HG03439 (cell line): ENCODE measurements around the gene HIPK3.
A peak's percentile ranks its signal among the peaks of the same experiment; 100 is the strongest.

Experiments
- ATAC-seq: cut with Tn5 transposase; IDR thresholded peaks from one replicate; pipeline ENCODE4 v1.9.1; 2021; ENCODE audit warnings: mild to moderate bottlenecking, moderate library complexity; ENCODE audit not compliant: unreplicated experiment

HIPK3 gene

DNA sequence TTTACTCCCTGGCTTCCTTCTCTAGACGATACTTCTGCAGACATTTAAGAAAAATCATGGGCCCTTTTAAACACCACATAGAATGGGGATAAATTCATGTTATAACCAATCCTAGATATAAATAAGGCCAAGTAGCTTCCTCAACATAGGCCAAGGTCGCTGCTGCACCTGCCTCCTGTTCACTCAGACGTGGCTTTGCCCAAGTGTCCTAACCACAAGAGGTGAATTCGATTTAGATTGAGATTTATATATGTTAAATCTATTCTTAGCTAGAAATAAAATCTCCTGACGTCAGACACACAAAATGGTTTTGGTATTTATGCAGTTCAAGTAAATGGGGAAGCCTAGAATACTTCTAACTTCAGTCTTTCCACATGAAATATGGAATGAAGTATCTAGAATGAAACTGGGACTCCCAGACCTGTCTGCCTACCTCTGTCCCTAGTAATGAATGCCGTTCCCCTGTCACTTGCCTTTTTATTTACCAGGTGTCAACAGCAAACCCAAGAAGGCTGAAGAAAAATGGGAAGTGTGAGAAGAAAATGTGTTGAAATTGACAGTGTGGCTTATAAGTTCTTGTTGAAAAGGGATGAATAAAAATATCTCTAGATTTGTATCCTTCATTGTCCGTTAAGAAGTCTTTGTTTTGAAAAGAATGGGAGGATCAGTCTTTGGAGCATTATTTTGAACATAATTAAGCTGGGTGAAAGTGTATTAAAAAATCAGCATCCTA, 131.8 kb downstream of the HIPK3 start:
- ATAC-seq, result no peak

DNA sequence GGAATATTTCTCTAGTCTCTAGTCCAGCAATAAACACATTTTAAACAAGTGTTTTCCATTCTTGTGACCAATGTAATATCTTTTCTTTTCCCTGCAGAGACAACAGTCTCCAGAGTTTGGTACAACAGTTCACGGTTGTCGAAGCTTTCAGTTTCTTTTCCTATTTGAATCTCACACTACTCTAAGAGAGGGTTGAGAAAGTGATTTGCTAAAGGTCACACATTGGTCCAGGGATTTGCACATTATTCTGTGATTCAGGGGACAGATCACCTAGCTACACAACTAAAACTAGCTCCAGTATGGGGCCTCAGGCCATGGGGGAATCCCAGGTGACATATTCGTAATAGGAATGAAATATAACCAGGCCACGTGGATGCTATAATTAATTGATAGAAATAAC, 132.5 kb downstream of the HIPK3 start:
- peak; percentile 64 for ATAC-seq

DNA sequence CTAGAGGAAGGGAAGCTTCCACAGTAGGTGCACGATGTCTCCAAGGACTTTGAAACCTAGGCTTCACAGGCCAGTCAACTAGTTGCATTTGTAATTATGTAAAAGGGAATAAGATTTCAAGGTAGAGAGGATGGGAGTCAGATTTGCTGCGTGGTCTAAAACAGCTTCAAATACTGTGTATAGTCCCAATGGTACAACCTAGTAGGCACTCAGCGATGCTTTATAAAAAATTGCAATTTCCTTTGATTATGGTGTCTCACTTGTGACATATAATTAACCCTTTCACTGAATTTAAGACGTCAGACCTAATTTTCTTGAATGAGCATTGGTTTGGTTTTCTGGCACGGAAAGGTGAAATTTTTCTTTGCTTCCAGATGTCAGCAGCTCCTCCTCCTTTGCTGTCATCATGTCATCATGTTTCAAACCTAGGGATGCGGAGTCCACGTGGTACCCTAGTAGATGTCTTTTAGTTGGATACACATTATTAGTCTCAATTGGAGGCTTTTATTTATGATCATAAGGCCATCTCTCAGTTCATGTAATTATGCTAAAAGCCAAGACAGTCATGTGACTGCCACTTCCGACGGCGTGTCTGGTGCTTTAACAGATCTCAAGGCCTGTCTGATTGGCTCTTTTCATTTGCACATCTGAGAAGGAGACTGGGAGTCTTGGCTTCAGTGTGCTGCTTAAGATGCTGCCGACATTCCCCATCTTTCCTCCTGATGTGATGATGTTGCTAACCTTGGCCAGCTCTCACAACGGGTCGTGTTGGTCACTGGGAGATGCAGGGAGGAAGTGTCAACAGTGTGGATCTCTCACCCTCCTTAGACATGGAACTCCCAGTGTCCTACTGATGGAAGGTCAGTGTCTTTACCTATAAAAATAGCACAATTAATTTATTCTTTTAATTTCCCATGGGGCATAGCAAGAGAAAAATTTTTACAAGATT, 134.0 kb downstream of the HIPK3 start:
- ATAC-seq, result no peak

DNA sequence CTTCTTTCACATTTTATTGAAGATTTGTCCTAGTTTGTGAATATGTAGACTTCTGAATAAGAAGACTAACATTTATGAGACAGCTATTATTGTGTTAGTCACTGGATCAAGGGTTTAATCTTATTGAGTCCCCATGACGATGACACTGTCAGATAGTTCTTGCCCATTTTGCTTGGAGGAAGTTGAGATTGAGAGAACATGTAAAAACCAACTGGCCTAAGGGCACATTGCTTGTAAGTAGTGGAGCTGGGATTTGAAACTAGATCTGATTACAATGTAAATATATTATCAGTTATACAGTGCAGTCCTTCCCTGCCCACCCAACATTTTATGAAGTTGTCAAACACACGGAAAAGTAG, 134.7 kb downstream of the HIPK3 start:
- ATAC-seq, result no peak

DNA sequence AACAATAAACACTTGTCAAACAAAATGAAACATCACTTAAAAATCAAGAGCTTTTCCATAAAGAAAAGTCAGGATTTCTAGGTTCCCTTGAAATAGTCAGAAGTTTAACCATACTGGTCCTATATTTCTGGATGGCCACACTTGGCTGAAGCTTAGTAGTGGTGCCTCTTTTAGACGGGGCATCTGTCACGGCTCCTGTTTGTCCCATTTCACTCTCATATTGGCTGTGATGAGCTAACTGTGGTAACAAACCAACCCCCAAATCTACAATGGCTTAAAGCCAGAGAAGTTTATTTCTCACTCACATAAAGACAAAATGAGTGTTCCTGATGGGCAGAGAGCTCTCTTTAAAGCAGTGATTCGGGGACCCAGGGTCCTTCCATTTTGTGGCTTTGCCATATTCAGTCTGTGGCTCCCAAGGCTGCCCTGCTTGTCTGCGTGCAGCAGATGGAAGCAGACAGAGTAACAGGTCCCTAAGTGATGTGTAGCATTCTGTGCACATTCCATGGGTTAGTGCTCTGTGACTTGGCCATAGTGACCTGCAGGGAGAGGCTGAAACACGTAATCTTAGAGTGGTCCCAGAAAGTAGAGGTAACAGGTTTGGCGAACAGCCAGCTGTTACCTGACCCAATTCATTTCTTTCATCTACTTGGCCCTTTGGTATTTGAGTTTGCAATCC, 137.4 kb downstream of the HIPK3 start:
- no peak for ATAC-seq

DNA sequence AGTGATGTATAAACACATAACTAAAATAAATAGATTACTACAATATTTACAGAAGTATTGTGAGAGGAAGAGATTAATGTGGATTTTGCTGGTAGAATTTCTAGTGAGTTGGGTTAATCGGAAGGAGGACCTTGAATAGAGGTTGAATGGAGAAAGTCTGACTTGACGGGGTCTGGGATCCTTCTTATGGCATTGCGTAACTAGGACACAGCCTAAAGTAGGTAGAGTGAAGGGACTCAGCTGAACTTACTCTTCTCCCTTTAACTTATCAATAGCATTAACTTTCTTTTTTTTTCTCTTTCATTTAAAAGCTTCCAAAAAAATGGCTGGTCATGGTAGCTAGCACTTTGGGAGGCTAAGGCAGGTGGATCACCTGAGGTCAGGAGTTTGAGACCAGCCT, 139.2 kb downstream of the HIPK3 start:
- ATAC-seq, result no peak

DNA sequence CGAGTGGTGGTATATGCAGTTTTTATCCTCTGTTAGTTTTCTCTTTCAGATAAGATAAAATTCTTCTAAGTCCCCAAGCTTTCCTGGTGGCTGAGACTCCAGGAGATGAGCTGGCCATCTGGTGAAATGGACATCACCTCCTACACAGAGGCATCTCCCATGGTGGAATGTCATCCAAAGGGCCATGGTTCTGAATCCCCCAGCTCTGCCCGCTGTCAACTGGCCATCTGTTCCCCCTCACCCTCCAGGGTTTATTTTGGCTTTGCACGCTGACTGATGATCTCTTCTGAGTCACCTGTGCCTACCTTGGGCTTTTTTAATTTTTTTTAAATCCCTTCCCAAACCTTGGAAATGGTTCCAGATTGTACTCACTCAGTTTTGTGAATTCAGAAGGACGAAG, 142.2 kb downstream of the HIPK3 start:
- no peak for ATAC-seq

- ATAC-seq, result no peak
These were observed 144.9 kb downstream of the HIPK3 start for GRCh38 chr11:33402066-33402465.

DNA sequence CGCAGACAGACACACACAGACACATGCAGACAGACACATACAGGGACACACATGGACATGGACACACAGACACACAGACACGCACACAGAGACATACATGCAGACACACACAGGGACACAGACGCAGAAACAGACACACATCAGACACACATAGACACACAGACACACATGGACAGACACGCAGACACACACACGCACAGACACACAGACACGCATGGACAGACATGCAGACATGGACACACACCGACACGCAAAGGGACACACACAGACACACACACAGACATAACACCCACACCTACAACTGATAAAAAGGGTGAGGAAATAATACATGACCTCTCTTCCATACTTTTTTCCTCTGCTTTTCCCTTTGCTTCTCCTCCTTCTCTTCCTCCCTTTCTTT, 146.2 kb downstream of the HIPK3 start:
- ATAC-seq, result no peak

- ATAC-seq, result no peak
These were observed 148.8 kb downstream of the HIPK3 start for GRCh38 chr11:33405834-33406602.
